Gastrocnemius medialis (tissue), 4 donors: ENCODE results near the gene PDC.

Experiments
- CTCF ChIP-seq, 5 experiments: fragments of 450-650 bp in 3 of 5; fragments of 200-600 bp in 2 of 5; sonication (generic) in 2 of 5; IDR thresholded peaks in 4 of 5; conservative IDR thresholded peaks in 1 of 5; 1 replicate in 4 of 5; 2 replicates in 1 of 5; pipeline ENCODE4 v1.5.1; 2016 to 2019; ENCODE audit warnings: antibody characterized with exemption in 5 of 5, mild to moderate bottlenecking in 3 of 5, moderate library complexity in 3 of 5
- POLR2A ChIP-seq, 2 donors: fragments of 450-650 bp; IDR thresholded peaks; one replicate each; pipeline ENCODE4 v1.6.1; 2017; ENCODE audit warnings: antibody characterized with exemption in 2 of 2, mild to moderate bottlenecking in 2 of 2, moderate library complexity in 2 of 2

- TF ChIP-seq CTCF (IDR thresholded peaks at IDR 0.05 in 4 of 5, conservative IDR thresholded peaks at IDR 0.05 in 1 of 5) (no peak), POLR2A (IDR thresholded peaks at IDR 0.05) (no peak)
Measured at GRCh38 chr1:186498695-186499389, 37.9 kb upstream of the PDC start.
